Heart right ventricle (tissue), 16 donors: ENCODE data around the gene REEP2. TPM values are rescaled to one million over a fixed set of nuclear protein-coding genes. Genes with fewer than 3 reads are reported as not detected.
A peak's percentile ranks its signal among the peaks of the same experiment; 100 is the strongest.
"Not testable (repeated sequence)": the region's sequence is repeated elsewhere in the genome, so short reads cannot be mapped to it uniquely, and the experiment has no call there.

ENCODE experiments used
- ATAC-seq, 8 donors: fragments of 200-7000 bp; cut with Tn5 transposase; one replicate each; pipeline ENCODE4 v1.9.1; 2020; ENCODE audit warnings: mild to moderate bottlenecking in 8 of 8, moderate library complexity in 8 of 8, moderate number of reproducible peaks in 1 of 8
- DNase-seq, 2 donors: peaks; one replicate each; pipeline ENCODE4 v3.0.0-alpha.2; 2020
- H3K27ac ChIP-seq, 10 donors: fragments of 200-600 bp; sonication (generic) in 2 of 10; one replicate each; pipeline versions ENCODE4 v1.5.0 to v1.8.0; 2020 to 2022; ENCODE audit warnings: mild to moderate bottlenecking in 3 of 10
- H3K27me3 ChIP-seq, 7 donors: fragments of 200-600 bp; one replicate each; pipeline ENCODE4 v1.8.0; 2021 to 2022; ENCODE audit warnings: mild to moderate bottlenecking in 2 of 7
- H3K36me3 ChIP-seq, 9 donors: fragments of 200-600 bp; sonication (generic) in 1 of 9; one replicate each; pipeline versions ENCODE4 v1.5.0 to v1.8.0; 2020 to 2022; ENCODE audit warnings: mild to moderate bottlenecking in 2 of 9
- H3K4me1 ChIP-seq, 9 donors: fragments of 200-600 bp; sonication (generic) in 1 of 9; one replicate each; pipeline versions ENCODE4 v1.5.0 to v1.8.0; 2020 to 2022; ENCODE audit warnings: mild to moderate bottlenecking in 4 of 9
- H3K4me3 ChIP-seq, 10 donors: fragments of 200-600 bp; sonication (generic) in 2 of 10; one replicate each; pipeline versions ENCODE4 v1.5.0 to v1.8.0; 2020 to 2022; ENCODE audit warnings: mild to moderate bottlenecking in 7 of 10, moderate library complexity in 2 of 10
- H3K9me3 ChIP-seq, 11 donors: fragments of 200-600 bp in 10 of 11; sonication (generic) in 2 of 11; one replicate each; pipeline versions ENCODE4 v1.5.0 to v1.8.0; 2013 to 2022; ENCODE audit warnings: mild to moderate bottlenecking in 2 of 11, control low read depth in 1 of 11, moderate library complexity in 1 of 11
- CTCF ChIP-seq, 9 donors: fragments of 200-600 bp; sonication (generic) in 2 of 9; IDR thresholded peaks; one replicate each; pipeline versions ENCODE4 v1.5.0 to v1.8.0; 2021 to 2022; ENCODE audit warnings: antibody characterized with exemption in 9 of 9, mild to moderate bottlenecking in 5 of 9, moderate library complexity in 1 of 9
- WGBS, 2 donors: extraction: QIAGEN DNeasy Blood & Tissue Kit; methylation state at CpG; one replicate each; pipeline ENCODE4 v1.1.7; 2013; ENCODE audit warnings: inconsistent platforms in 1 of 2; 5-methylcytosine and 5-hydroxymethylcytosine counted together
- intact Hi-C, 10 donors: fragments of 100-400 bp; cut with DNase I; formaldehyde crosslinking; loops; one replicate each; pipeline versions ENCODE4 v1.11.1 to v1.14.2; 2022
- polyA plus RNA-seq, 2 donors: library from polyadenylated mRNA; stranded (reverse); fragments of 200-250 nt; gene quantifications; one replicate each; pipeline ENCODE4 v1.2.3, GENCODE V29; 2013
- total RNA-seq, 10 donors: library from RNA; stranded (reverse); fragmentation: NEBNext Ultra II Directional in 3 of 10; extraction: Animal tissue kit (Norgen Biotek cat#: 25700) in 3 of 10; gene quantifications; one replicate each; pipeline versions ENCODE4 v1.2.1 to v1.2.4, GENCODE V29; 2021 to 2023
- donor health status: Arrhythmogenic right ventricular cardiomyopathy.
- donor health status: ischemic (EF 13 %, LVEDD 7.1; RV severe dilation, severe dysfunction).
- donor health status: healthy with polysubstance abuse.
- donor health status: DM: no; HTN: yes; CAD: no.
- donor health status: DM: no; HTN: no; CAD: no.
- donor health status: ischemic (EF 25% LVEDD 6.9; RV normal size, moderate dysfunction).
- donor health status: ischemic (EF 25% LVEDD 5.7; RV mildly dilated, moderate dysfunction).
- donor health status: healthy.
- donor health status: DM: yes; HTN: yes; CAD: no.
- donor health status: Ischemic cardiomyopathy.
- donor health status: ischemic (EF 35%, LVEDD 5.7; RV mildly dilated, moderate dysfunction).
- donor health status: nonischemic (EF 11% LVEDD 7.7; RV severe dilation, severe dysfunction).
- donor health status: DM: yes; HTN: yes; CAD: no.
- donor health status: PGD.
- donor health status: ischemic (EF 29% LVEDD 5.4; RV normal size, mild dysfunction).
- donor health status: nonischemic (EF 23%, LVEDD 6.1; RV moderate dilation, normal function).

The REEP2 gene
- total and polyA plus RNA-seq, 12 donors, result 2.0 to 17.3 (median 8.0) TPM

- Histone ChIP-seq H3K4me3 (no peak overlapping the region), H3K9me3 (no peaks in the 10 kb centered on the region), H3K36me3 (peaks cover 4 to 100% (median 62%) of the 10 kb centered on the region in 9 donors), H3K27me3 (no peaks in the 10 kb centered on the region), H3K27ac (no peak overlapping the region), H3K4me1 (no peaks in the 10 kb centered on the region)
- DNase-seq, result no peak
- no peak for TF ChIP-seq CTCF (IDR thresholded peaks at IDR 0.05)
- intact Hi-C loops, result no loop called here
- no peak for ATAC-seq
Measured at GRCh38 chr5:138402640-138403039, 36.2 kb upstream of the REEP2 start.

- H3K27me3 ChIP-seq, result no peaks in the 10 kb centered on the region
- DNase-seq (no peak), ATAC-seq (no peak)
- no peak overlapping the region for H3K4me3 ChIP-seq
- no peak overlapping the region for H3K27ac ChIP-seq
- WGBS, 2 donors, result 86 to 90% methylated on average over 5 of the region's 5 CpGs
- intact Hi-C loops, result no loop called here
- H3K9me3 ChIP-seq, result no peaks in the 10 kb centered on the region
- no peaks in the 10 kb centered on the region for H3K4me1 ChIP-seq
- H3K36me3 ChIP-seq, result peaks cover 0 to 89% (median 23%) of the 10 kb centered on the region in 9 donors
- no peak for TF ChIP-seq CTCF (IDR thresholded peaks at IDR 0.05)
Measured at GRCh38 chr5:138408023-138408422, 30.8 kb upstream of the REEP2 start.

- not testable (repeated sequence) for H3K4me3 ChIP-seq, ATAC-seq, H3K9me3 ChIP-seq, H3K27ac ChIP-seq, H3K27me3 ChIP-seq, H3K4me1 ChIP-seq
- peaks cover 0 to 90% (median 30%) of the 10 kb centered on the region in 9 donors for H3K36me3 ChIP-seq
- WGBS, 2 donors, result 74 to 79% methylated on average over 13 of the region's 14 CpGs
- intact Hi-C loops, result loop anchor here in 2 of 10 donors (10.0 kb wide), 1 partner anchor 46 kb away; no protein-coding TSS in a partner anchor
- DNase-seq, result peak; percentile 29 to 61
- peak; percentile 20 to 66 (median 57) for TF ChIP-seq CTCF (IDR thresholded peaks at IDR 0.05)
Measured at GRCh38 chr5:138410996-138411640, 27.7 kb upstream of the REEP2 start.

- WGBS, 2 donors, result 72 to 81% methylated on average over 2 of the region's 2 CpGs
- Histone ChIP-seq H3K27me3 (no peaks in the 10 kb centered on the region), H3K27ac (no peak overlapping the region), H3K9me3 (no peaks in the 10 kb centered on the region), H3K4me1 (no peaks in the 10 kb centered on the region), H3K36me3 (peaks cover 5 to 100% (median 79%) of the 10 kb centered on the region in 9 donors), H3K4me3 (no peak overlapping the region)
- no peak for TF ChIP-seq CTCF (IDR thresholded peaks at IDR 0.05)
- no peak for ATAC-seq
- no peak for DNase-seq
- intact Hi-C loops, result loop anchor here in 2 of 10 donors (10.0 kb wide), 1 partner anchor 54 kb away; no protein-coding TSS in a partner anchor
Measured at GRCh38 chr5:138418444-138418843, 20.4 kb upstream of the REEP2 start.
